KOPT-K1 (cell line): ENCODE measurements around the gene DDX41.
A peak's percentile ranks its signal among the peaks of the same experiment; 100 is the strongest.

Experiments used
- H3K27ac ChIP-seq: fragments of 200-600 bp; sonication (generic); 2 replicates; pipeline ENCODE4 v1.5.1; 2016; ENCODE audit warnings: antibody characterized with exemption, mild to moderate bottlenecking, low read depth, low read length; ENCODE audit not compliant: poor library complexity, severe bottlenecking
- H3K36me3 ChIP-seq: fragments of 200-600 bp; sonication (generic); 2 replicates; pipeline ENCODE4 v1.5.1; 2017; ENCODE audit warnings: antibody characterized with exemption, mild to moderate bottlenecking, low read length, moderate library complexity; ENCODE audit not compliant: insufficient read depth
- H3K9me3 ChIP-seq: fragments of 200-600 bp; sonication (generic); 2 replicates; pipeline ENCODE4 v1.5.1; 2017; ENCODE audit warnings: antibody characterized with exemption, low read length, mild to moderate bottlenecking; ENCODE audit not compliant: insufficient read depth, poor library complexity, severe bottlenecking

Gene DDX41

GRCh38 chr5:177526791-177527190 is 10.0 kb upstream of the DDX41 start:
- peaks cover 90% of the 10 kb centered on the region for H3K36me3 ChIP-seq
- H3K27ac ChIP-seq: no peak overlapping the region
- H3K9me3 ChIP-seq: no peaks in the 10 kb centered on the region

GRCh38 chr5:177526191-177526590 is 9.4 kb upstream of the DDX41 start:
- no peaks in the 10 kb centered on the region for H3K9me3 ChIP-seq
- H3K27ac ChIP-seq: no peak overlapping the region
- H3K36me3 ChIP-seq: peaks cover 90% of the 10 kb centered on the region

- peaks cover 90% of the 10 kb centered on the region for H3K36me3 ChIP-seq
- no peak overlapping the region for H3K27ac ChIP-seq
- H3K9me3 ChIP-seq: no peaks in the 10 kb centered on the region
Measured at GRCh38 chr5:177524941-177525655, 8.3 kb upstream of the DDX41 start.

GRCh38 chr5:177524539-177524900 is 7.8 kb upstream of the DDX41 start:
- peaks cover 90% of the 10 kb centered on the region for H3K36me3 ChIP-seq
- H3K27ac ChIP-seq: no peak overlapping the region
- H3K9me3 ChIP-seq: no peaks in the 10 kb centered on the region

- Histone ChIP-seq H3K27ac (no peak overlapping the region), H3K36me3 (peaks cover 89% of the 10 kb centered on the region), H3K9me3 (no peaks in the 10 kb centered on the region)
Measured at GRCh38 chr5:177523711-177524538, 7.2 kb upstream of the DDX41 start.

GRCh38 chr5:177520916-177521513 is 4.3 kb upstream of the DDX41 start:
- H3K27ac ChIP-seq: no peak overlapping the region
- H3K36me3 ChIP-seq: peaks cover 60% of the 10 kb centered on the region

GRCh38 chr5:177520271-177520670 is 3.5 kb upstream of the DDX41 start:
- H3K9me3 ChIP-seq: no peaks in the 10 kb centered on the region
- H3K36me3 ChIP-seq: peaks cover 60% of the 10 kb centered on the region
- H3K27ac ChIP-seq: no peak overlapping the region

More at GRCh38 chr5:177520916-177521513, 4.3 kb upstream of the DDX41 start:
- H3K9me3 ChIP-seq: no peaks in the 10 kb centered on the region

GRCh38 chr5:177519463-177520235 is 2.9 kb upstream of the DDX41 start:
- H3K27ac ChIP-seq: no peak overlapping the region
- H3K36me3 ChIP-seq: peaks cover 60% of the 10 kb centered on the region
- H3K9me3 ChIP-seq: no peaks in the 10 kb centered on the region

GRCh38 chr5:177515580-177515979 is 1.2 kb downstream of the DDX41 start:
- H3K9me3 ChIP-seq: no peaks in the 10 kb centered on the region
- peak overlapping the region; percentile 74 for H3K27ac ChIP-seq
- H3K36me3 ChIP-seq: peaks cover 70% of the 10 kb centered on the region

- Histone ChIP-seq H3K27ac (no peak overlapping the region), H3K36me3 (peaks cover 69% of the 10 kb centered on the region), H3K9me3 (no peaks in the 10 kb centered on the region)
Measured at GRCh38 chr5:177514541-177514940, 2.2 kb downstream of the DDX41 start.

- Histone ChIP-seq H3K9me3 (no peaks in the 10 kb centered on the region), H3K36me3 (peaks cover 71% of the 10 kb centered on the region), H3K27ac (no peak overlapping the region)
Measured at GRCh38 chr5:177513500-177513899, 3.3 kb downstream of the DDX41 start.

GRCh38 chr5:177512736-177513380 is 3.9 kb downstream of the DDX41 start:
- H3K36me3 ChIP-seq: peaks cover 76% of the 10 kb centered on the region
- no peaks in the 10 kb centered on the region for H3K9me3 ChIP-seq

GRCh38 chr5:177511796-177512675 is 4.7 kb downstream of the DDX41 start:
- H3K9me3 ChIP-seq: no peaks in the 10 kb centered on the region
- H3K27ac ChIP-seq: no peak overlapping the region
- peaks cover 79% of the 10 kb centered on the region for H3K36me3 ChIP-seq

More at GRCh38 chr5:177512736-177513380, 3.9 kb downstream of the DDX41 start:
- H3K27ac ChIP-seq: no peak overlapping the region

GRCh38 chr5:177511181-177511580 is 5.6 kb downstream of the DDX41 start:
- no peak overlapping the region for H3K27ac ChIP-seq
- peaks cover 79% of the 10 kb centered on the region for H3K36me3 ChIP-seq
- no peaks in the 10 kb centered on the region for H3K9me3 ChIP-seq
